HepG2 (cell line): ENCODE data around the gene TRIM44. TPM values are rescaled to one million over a fixed set of nuclear protein-coding genes. Genes with fewer than 3 reads are reported as not detected.

Experiments
- ATAC-seq: fragments of 200-7000 bp; cut with Tn5 transposase; 3 replicates; pipeline ENCODE4 v1.9.1; 2020; ENCODE audit warnings: mild to moderate bottlenecking, moderate library complexity
- BruUV-seq: library from RNA; stranded (reverse); fragments of 400-500 nt; replicated peaks from 2 replicates; lab custom pipeline; 2021; lab: Mats Ljungman, UMichigan
- CTCF ChIA-PET: fragments of 300-600 bp; formaldehyde crosslinking; extraction: SDS; loops from one replicate; lab custom pipeline; 2021; ENCODE audit warnings: low total read pairs, inconsistent platforms, low intra/inter-chr PET ratio; lab: Yijun Ruan, JAX
- POLR2A ChIA-PET: fragments of 350-600 bp; sonication (Branson Sonifier 250); formaldehyde crosslinking; loops from one replicate; lab custom pipeline; 2020; ENCODE audit warnings: antibody characterized with exemption, inconsistent platforms; lab: Yijun Ruan, JAX
- DNase-seq: peaks from one replicate; pipeline ENCODE4 v3.0.0-alpha.2; 2015; ENCODE audit warnings: low spot score
- FAIRE-seq: peaks from 3 replicates; lab custom pipeline; 2011; peaks lifted over from hg19 to GRCh38; lab: Jason Lieb, UNC
- H2AFZ ChIP-seq: one replicate; pipeline ENCODE4 v1.6.1; 2011; ENCODE audit warnings: low read length, inconsistent platforms
- H3K27ac ChIP-seq: fragments of 300-600 bp; 3 replicates; pipeline ENCODE4 v1.8.0; 2011; ENCODE audit warnings: mixed run types, mild to moderate bottlenecking, mixed read lengths, low read length, inconsistent platforms; ENCODE audit not compliant: insufficient read depth; ENCODE audit errors: extremely low read length
- H3K27me3 ChIP-seq, 2 experiments: fragments of 200-600 bp in 1 of 2; 2 replicates in 1 of 2; 3 replicates in 1 of 2; pipeline versions ENCODE4 v1.6.0 to v1.8.0; 2011; ENCODE audit warnings: low read length in 2 of 2, mild to moderate bottlenecking in 2 of 2, moderate library complexity in 2 of 2, inconsistent platforms in 1 of 2; ENCODE audit not compliant: insufficient read depth in 2 of 2, control insufficient read depth in 1 of 2
- H3K36me3 ChIP-seq, 2 experiments: fragments of 200-600 bp in 1 of 2; replicated peaks in 1 of 2; 2 replicates in 1 of 2; 3 replicates in 1 of 2; pipeline versions ENCODE4 v1.5.1 to v1.8.0; 2011; ENCODE audit warnings: low read length in 2 of 2, inconsistent platforms in 1 of 2; ENCODE audit not compliant: insufficient read depth in 2 of 2, control insufficient read depth in 1 of 2
- H3K4me1 ChIP-seq: 2 replicates; pipeline ENCODE4 v1.5.1; 2012; ENCODE audit warnings: low read length, inconsistent platforms; ENCODE audit not compliant: insufficient read depth
- H3K4me2 ChIP-seq: 2 replicates; pipeline ENCODE4 v1.6.0; 2011; ENCODE audit warnings: low read depth, low read length, inconsistent platforms
- H3K4me3 ChIP-seq, 3 experiments: fragments of 200-600 bp in 1 of 3; sonication (generic), shearing (Covaris generic) in 1 of 3; replicated peaks in 1 of 3; 2 replicates each; pipeline ENCODE4 v1.5.1; 2011 to 2016; ENCODE audit warnings: low read length in 3 of 3, inconsistent platforms in 2 of 3, low read depth in 2 of 3, mild to moderate bottlenecking in 2 of 3, control low read depth in 1 of 3, mixed read lengths in 1 of 3; ENCODE audit not compliant: insufficient read depth in 1 of 3
- H3K79me2 ChIP-seq: one replicate; pipeline ENCODE4 v1.6.1; 2011; ENCODE audit warnings: low read length, inconsistent platforms; ENCODE audit not compliant: insufficient read depth
- H3K9ac ChIP-seq: 2 replicates; pipeline ENCODE4 v1.6.0; 2011; ENCODE audit warnings: mild to moderate bottlenecking, low read depth, low read length, inconsistent platforms; ENCODE audit not compliant: insufficient read depth
- H3K9me3 ChIP-seq: 2 replicates; pipeline ENCODE4 v1.5.1; 2012; ENCODE audit warnings: mild to moderate bottlenecking, low read length
- H4K20me1 ChIP-seq: 2 replicates; pipeline ENCODE4 v1.6.0; 2011; ENCODE audit warnings: inconsistent platforms, mild to moderate bottlenecking, low read length, moderate library complexity; ENCODE audit not compliant: insufficient read depth
- ETV6 ChIP-seq: sonication (generic); formaldehyde crosslinking; conservative IDR thresholded peaks from 2 replicates; pipeline ENCODE4 v1.4.0; 2020; ENCODE audit warnings: missing genetic modification reagents
- KLF11 ChIP-seq: IDR thresholded peaks from 2 replicates; pipeline ENCODE4 v1.6.1; 2016; ENCODE audit warnings: missing compliant biosample characterization
- NPAS2 ChIP-seq: sonication (generic); formaldehyde crosslinking; IDR thresholded peaks from 2 replicates; pipeline ENCODE4 v1.8.0; 2022; ENCODE audit warnings: mild to moderate bottlenecking, missing genetic modification reagents, borderline replicate concordance
- PRDM4 ChIP-seq: sonication (generic); formaldehyde crosslinking; IDR thresholded peaks from 2 replicates; pipeline ENCODE4 v1.9.0; 2021; ENCODE audit warnings: missing genetic modification reagents, borderline replicate concordance
- SKI ChIP-seq: fragments of 450-650 bp; IDR thresholded peaks from one replicate; pipeline ENCODE4 v1.6.1; 2018; ENCODE audit warnings: mild to moderate bottlenecking; ENCODE audit not compliant: partially characterized antibody
- SSRP1 ChIP-seq: IDR thresholded peaks from 2 replicates; pipeline ENCODE4 v1.6.1; 2016; ENCODE audit warnings: control low read depth
- TFAP4 ChIP-seq: sonication (generic); IDR thresholded peaks from 2 replicates; pipeline ENCODE4 v1.6.1; 2016; ENCODE audit warnings: low read depth, borderline replicate concordance
- ZNF24 ChIP-seq: fragments of 450-650 bp; IDR thresholded peaks from 2 replicates; pipeline ENCODE4 v1.6.1; 2017; ENCODE audit warnings: antibody characterized with exemption, mild to moderate bottlenecking
- ZNF282 ChIP-seq: fragments of 450-650 bp; IDR thresholded peaks from 2 replicates; pipeline ENCODE4 v1.6.1; 2018; ENCODE audit not compliant: partially characterized antibody
- ZNF407 ChIP-seq: sonication (generic); formaldehyde crosslinking; IDR thresholded peaks from one replicate; pipeline ENCODE4 v1.5.1; 2020; ENCODE audit warnings: mild to moderate bottlenecking, missing genetic modification reagents; ENCODE audit errors: not compliant biosample characterization
- ZNF615 ChIP-seq: sonication (generic); formaldehyde crosslinking; IDR thresholded peaks from 2 replicates; pipeline ENCODE4 v1.5.0; 2020; ENCODE audit warnings: mild to moderate bottlenecking, missing genetic modification reagents, borderline replicate concordance
- ZNF775 ChIP-seq: sonication (generic); formaldehyde crosslinking; IDR thresholded peaks from 2 replicates; pipeline ENCODE4 v1.4.0; 2020; ENCODE audit warnings: missing genetic modification reagents, mild to moderate bottlenecking, moderate library complexity, borderline replicate concordance
- WGBS: methylation state at CpG from one replicate; pipeline ENCODE4 v1.1.6; 2017; ENCODE audit warnings: low lambda C conversion rate; 5-methylcytosine and 5-hydroxymethylcytosine counted together
- in situ Hi-C: cut with HindIII; loops from 2 replicates; pipeline ENCODE4 v1.10.0; 2017; ENCODE audit warnings: low pct_unique_long_range_greater_than_20kb; ENCODE audit not compliant: extremely low pct_ligation_motif_present
- intact Hi-C: fragments of 100-400 bp; cut with micrococcal nuclease; formaldehyde crosslinking; loops from one replicate; pipeline ENCODE4 v1.10.0; 2022; ENCODE audit not compliant: unreplicated experiment
- polyA plus RNA-seq, 8 experiments: library from polyadenylated mRNA; depleted of rRNA in 3 of 8; stranded (reverse) in 7 of 8; unstranded in 1 of 8; fragments of >200 nt; fragmentation: Illumina TruSeq in 4 of 8; extraction: Trizol in 4 of 8; gene quantifications; 2 replicates each; pipeline versions ENCODE4 v1.2.1 to v1.2.3, GENCODE V29; 2011 to 2016; ENCODE audit warnings: low read depth in 4 of 8, missing spikeins in 1 of 8, mixed read lengths in 1 of 8; ENCODE audit not compliant: insufficient read depth in 1 of 8
- total RNA-seq, 5 experiments: library from RNA; depleted of rRNA; stranded (reverse); fragments of >200 nt; fragmentation: Illumina TruSeq; extraction: Trizol; gene quantifications; 2 replicates each; pipeline ENCODE4 v1.2.3, GENCODE V29; 2016; ENCODE audit warnings: low read depth in 1 of 5

TRIM44 gene
- total and polyA plus RNA-seq, 2 of the 13 experiments (the other 11 are each of a cell fraction or from before 2014, with no cell fraction given): 22.7 to 50.3 TPM

- no peak for TF ChIP-seq ZNF407 (CRISPR knock-in tag)
Measured at GRCh38 chr11:35811783-35812182, 149.2 kb downstream of the TRIM44 start (continued).

GRCh38 chr11:35812828-35813227, 150.3 kb downstream of the TRIM44 start:
- Histone ChIP-seq H4K20me1 (no peaks in the 10 kb centered on the region), H3K9ac (no peak overlapping the region), H2AFZ (no peak overlapping the region), H3K4me2 (no peak overlapping the region), H3K36me3 (peaks cover 0 to 10% of the 10 kb centered on the region in 2 experiments; a peak in 1 of 5 replicates), H3K4me3 (no peak overlapping the region), H3K27me3 (no peaks in the 10 kb centered on the region), H3K9me3 (no peaks in the 10 kb centered on the region), H3K79me2 (no peaks in the 10 kb centered on the region), H3K27ac (no peak overlapping the region), H3K4me1 (peaks cover 13% of the 10 kb centered on the region; the same call in 1 of the 2 replicates)
- ATAC-seq (no peak), DNase-seq (no peak), FAIRE-seq (no peak)
- 100% methylated on average over 4 of the region's 4 CpGs for WGBS
- in situ Hi-C loops: no loop called here
- ChIA-PET POLR2A (interaction anchor here (1.2 kb wide), 1 partner anchor 9 kb away, joined by 4 read pairs; no protein-coding TSS in a partner anchor), CTCF (no interaction called here)
- no TSS peak for BruUV-seq
- intact Hi-C loops: no loop called here
- TF ChIP-seq TFAP4: no peak
- no peak for TF ChIP-seq PRDM4 (CRISPR knock-in tag)
- no peak for TF ChIP-seq KLF11
- TF ChIP-seq NPAS2 (CRISPR knock-in tag): no peak
- TF ChIP-seq ZNF615 (CRISPR knock-in tag): no peak
- no peak for TF ChIP-seq ZNF775 (CRISPR knock-in tag)
- TF ChIP-seq ZNF24: no peak
- TF ChIP-seq SSRP1 (CRISPR knock-in tag): no peak
- TF ChIP-seq SKI: no peak
- no peak for TF ChIP-seq ETV6 (CRISPR knock-in tag)
- TF ChIP-seq ZNF282: no peak
